ENCODE results near the gene PFKL. TPM values are rescaled to one million over a fixed set of nuclear protein-coding genes. Genes with fewer than 3 reads are reported as not detected.

Gene PFKL
- total and polyA plus RNA-seq, 2 experiments from 2014 or later = 40.3 to 106 TPM

DNA sequence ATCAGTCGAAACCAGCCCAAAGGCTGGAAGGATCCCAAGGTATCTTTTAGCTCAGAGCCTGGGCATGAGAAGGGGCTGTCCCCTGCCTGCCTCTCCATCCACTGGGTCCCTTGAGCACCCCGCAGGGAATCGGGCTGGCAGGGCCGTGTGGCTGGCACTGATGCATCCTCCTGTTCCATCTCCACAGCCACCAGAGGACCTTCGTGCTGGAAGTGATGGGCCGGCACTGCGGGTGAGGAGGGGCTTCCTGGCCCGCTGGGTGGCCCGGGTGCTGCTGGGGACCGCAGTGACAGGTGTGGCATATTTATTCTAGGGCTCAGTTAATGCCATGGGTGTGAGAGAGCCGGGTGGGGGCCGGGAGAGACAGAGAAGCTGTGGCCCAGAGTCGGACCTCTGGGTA is 13.6 kb downstream of the PFKL start (continued):
- TF ChIP-seq ZNF462 (CRISPR knock-in tag; IDR thresholded peaks at IDR 0.05) (no peak), STAT1 (IDR thresholded peaks at IDR 0.05; ENCODE audit: unreplicated experiment) (no peak)

DNA sequence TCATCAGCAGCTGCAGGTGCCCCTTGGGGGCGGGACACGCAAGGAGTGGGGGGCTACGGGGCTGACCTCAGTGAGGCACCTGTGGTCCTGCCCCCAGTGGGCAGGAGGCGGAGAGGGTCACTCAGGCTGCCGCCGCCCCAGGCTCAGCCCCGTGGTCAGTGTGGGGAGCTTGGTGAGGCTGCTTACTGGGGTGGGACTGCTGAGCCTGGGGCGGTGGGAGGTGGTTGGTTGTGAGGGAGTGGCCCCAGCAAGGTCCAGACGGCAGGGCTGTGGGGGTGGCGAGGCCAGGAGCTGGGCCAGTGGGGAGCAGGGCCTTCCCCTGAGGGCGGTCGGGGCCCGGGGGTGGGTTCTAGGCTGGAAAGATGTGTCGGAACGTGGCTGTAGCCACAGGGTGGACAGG is 14.3 kb downstream of the PFKL start:
- Histone ChIP-seq H3K79me2 (replicated peaks; ENCODE audit: insufficient read depth) (no peaks in the 10 kb centered on the region), H2AFZ (no peak overlapping the region), H3K27me3 (ENCODE audit: insufficient read depth) (no peaks in the 10 kb centered on the region), H3K4me1 (ENCODE audit: insufficient read depth) (no peaks in the 10 kb centered on the region), H3K36me3 (ENCODE audit: insufficient read depth) (no peaks in the 10 kb centered on the region), H4K20me1 (replicated peaks; ENCODE audit: insufficient read depth) (no peaks in the 10 kb centered on the region), H3K9me2 (ENCODE audit: insufficient read depth) (no peaks in the 10 kb centered on the region), H3K27ac (ENCODE audit: low read depth) (no peak overlapping the region), H3K4me2 (no peak overlapping the region), H3F3A (replicated peaks; ENCODE audit: low read depth) (no peaks in the 10 kb centered on the region), H3K4me3 (no peak overlapping the region)
- DNase-seq (ENCODE audit: low spot score) (no peak), ATAC-seq (no peak)
- H3K9me3 Mint-ChIP-seq = no peaks in the 10 kb centered on the region
- peaks cover 6% of the 10 kb centered on the region for H3K36me3 Mint-ChIP-seq (ENCODE audit: low read depth)
- H3K4me1 Mint-ChIP-seq = no peaks in the 10 kb centered on the region
- peaks cover 1% of the 10 kb centered on the region for H3K27me3 Mint-ChIP-seq (ENCODE audit: insufficient read depth, low read depth, poor library complexity)
- no peak overlapping the region for H3K4me3 Mint-ChIP-seq
- no peak overlapping the region for H3K27ac Mint-ChIP-seq
- no peak for TF ChIP-seq REST (IDR thresholded peaks at IDR 0.05; ENCODE audit: unreplicated experiment)
- TF ChIP-seq ZNF114 (CRISPR knock-in tag; IDR thresholded peaks at IDR 0.05) = no peak
- TF ChIP-seq EZH2 (IDR thresholded peaks at IDR 0.05; ENCODE audit: low read depth, unreplicated experiment) = no peak
- no peak for TF ChIP-seq ZNF331 (CRISPR knock-in tag; IDR thresholded peaks at IDR 0.05; ENCODE audit: low read depth)
- no peak for TF ChIP-seq CTCF (conservative IDR thresholded peaks at IDR 0.05; ENCODE audit: low read depth in 2 of 2)
- TF ChIP-seq POLR2AphosphoS5 (IDR thresholded peaks at IDR 0.05; ENCODE audit: low read depth) = no peak
- TF ChIP-seq CREB1 (CRISPR knock-in tag; IDR thresholded peaks at IDR 0.05; ENCODE audit: low read depth) = no peak
- no peak for TF ChIP-seq NANOG (IDR thresholded peaks at IDR 0.05; ENCODE audit: borderline replicate concordance)
